Endothelial cell of umbilical vein (primary cell): ENCODE data around the gene CTBP1. TPM values are rescaled to one million over a fixed set of nuclear protein-coding genes. Genes with fewer than 3 reads are reported as not detected.

Source experiments
- BruUV-seq: library from RNA; stranded (reverse); fragments of 400-500 nt; replicated peaks from 2 replicates; lab custom pipeline; 2021; lab: Mats Ljungman, UMichigan
- CTCF ChIA-PET: fragments of 300-600, 350-600 bp; sonication (Branson Sonifier 250); formaldehyde crosslinking; loops from one replicate; lab custom pipeline; 2021; ENCODE audit warnings: antibody characterized with exemption, inconsistent platforms; lab: Charles Lee
- POLR2A ChIA-PET: fragments of 300-600, 350-600 bp; sonication (Branson Sonifier 250); formaldehyde crosslinking; loops from one replicate; lab custom pipeline; 2021; ENCODE audit warnings: antibody characterized with exemption, inconsistent platforms; lab: Charles Lee
- DNase-seq: peaks from one replicate; pipeline ENCODE4 v3.0.0-alpha.2; 2011; ENCODE audit warnings: low read depth, low spot score
- FAIRE-seq: peaks from 2 replicates; lab custom pipeline; 2011; peaks lifted over from hg19 to GRCh38; lab: Jason Lieb, UNC
- H2AFZ ChIP-seq: 2 replicates; pipeline ENCODE4 v1.6.0; 2012; ENCODE audit warnings: low read depth, low read length, control low read depth, inconsistent platforms
- H3K27ac ChIP-seq: 2 replicates; pipeline ENCODE4 v1.5.1; 2011; ENCODE audit warnings: low read depth, mild to moderate bottlenecking, control low read depth, low read length, moderate library complexity; ENCODE audit not compliant: insufficient read depth
- H3K27me3 ChIP-seq, 2 experiments: 2 replicates each; pipeline versions ENCODE4 v1.6.0 to v1.6.1; 2011; ENCODE audit warnings: low read length in 2 of 2, mixed read lengths in 1 of 2; ENCODE audit not compliant: control insufficient read depth in 2 of 2, insufficient read depth in 2 of 2
- H3K36me3 ChIP-seq, 2 experiments: 2 replicates in 1 of 2; 3 replicates in 1 of 2; pipeline ENCODE4 v1.5.1; 2011; ENCODE audit warnings: low read length in 2 of 2, mild to moderate bottlenecking in 1 of 2, moderate library complexity in 1 of 2; ENCODE audit not compliant: control insufficient read depth in 2 of 2, insufficient read depth in 2 of 2; ENCODE audit errors: extremely low read depth in 1 of 2
- H3K4me1 ChIP-seq: 3 replicates; pipeline ENCODE4 v1.5.1; 2011; ENCODE audit warnings: mild to moderate bottlenecking, low read length; ENCODE audit not compliant: control insufficient read depth, insufficient read depth; ENCODE audit errors: extremely low read depth
- H3K4me2 ChIP-seq: 2 replicates; pipeline ENCODE4 v1.6.1; 2011; ENCODE audit warnings: low read length, control low read depth, mixed read lengths; ENCODE audit not compliant: insufficient read depth
- H3K4me3 ChIP-seq, 3 experiments: fragments of 200-600 bp in 1 of 3; sonication (generic), shearing (Covaris generic) in 1 of 3; replicated peaks in 1 of 3; 2 replicates each; pipeline ENCODE4 v1.5.1; 2011 to 2016; ENCODE audit warnings: control low read depth in 3 of 3, low read length in 3 of 3, mild to moderate bottlenecking in 2 of 3, inconsistent platforms in 1 of 3, low read depth in 1 of 3, moderate library complexity in 1 of 3; ENCODE audit not compliant: insufficient read depth in 1 of 3
- H3K79me2 ChIP-seq: 2 replicates; pipeline ENCODE4 v1.6.0; 2012; ENCODE audit warnings: low read length, inconsistent platforms; ENCODE audit not compliant: control insufficient read depth, insufficient read depth
- H3K9ac ChIP-seq: replicated peaks from 2 replicates; pipeline ENCODE3; 2011; ENCODE audit warnings: low read length, control low read depth; ENCODE audit not compliant: insufficient read depth; ENCODE audit errors: extremely low read depth
- H3K9me1 ChIP-seq: replicated peaks from 3 replicates; pipeline ENCODE4 v1.6.0; 2011; ENCODE audit warnings: mild to moderate bottlenecking, low read length; ENCODE audit not compliant: control insufficient read depth, insufficient read depth; ENCODE audit errors: extremely low read depth
- H3K9me3 ChIP-seq: replicated peaks from 2 replicates; pipeline ENCODE4 v1.5.1; 2012; ENCODE audit warnings: low read length, inconsistent platforms; ENCODE audit not compliant: control insufficient read depth, insufficient read depth
- H4K20me1 ChIP-seq: replicated peaks from 2 replicates; pipeline ENCODE3; 2011; ENCODE audit warnings: mild to moderate bottlenecking, low read length; ENCODE audit not compliant: control insufficient read depth, insufficient read depth; ENCODE audit errors: extremely low read depth
- CTCF ChIP-seq, 2 donors: IDR thresholded peaks; 1 replicate in 1 of 2; 2 replicates in 1 of 2; pipeline ENCODE4 v1.5.1; 2011; ENCODE audit warnings: low read length in 2 of 2, mild to moderate bottlenecking in 2 of 2, moderate library complexity in 2 of 2, control low read depth in 1 of 2, inconsistent platforms in 1 of 2, low read depth in 1 of 2; ENCODE audit not compliant: insufficient read depth in 1 of 2; ENCODE audit errors: extremely low read depth in 1 of 2
- EZH2 ChIP-seq: IDR thresholded peaks from 2 replicates; pipeline ENCODE4 v1.6.1; 2012; ENCODE audit warnings: borderline replicate concordance, low read depth, mild to moderate bottlenecking, moderate library complexity, low read length, inconsistent platforms; ENCODE audit not compliant: severe bottlenecking
- FOS ChIP-seq: IDR thresholded peaks from 2 replicates; pipeline ENCODE4 v1.6.1; 2011; ENCODE audit warnings: mild to moderate bottlenecking, low read length, moderate library complexity, borderline replicate concordance; ENCODE audit not compliant: insufficient read depth
- GATA2 ChIP-seq: IDR thresholded peaks from 2 replicates; pipeline ENCODE4 v1.7.0; 2011; ENCODE audit warnings: low read depth, mild to moderate bottlenecking, moderate library complexity, mixed read lengths, low read length; ENCODE audit not compliant: insufficient read length, insufficient read depth
- JUN ChIP-seq: IDR thresholded peaks from 2 replicates; pipeline ENCODE4 v1.6.1; 2011; ENCODE audit warnings: borderline replicate concordance, low read depth; ENCODE audit not compliant: insufficient read length, insufficient read depth
- MYC ChIP-seq: IDR thresholded peaks from one replicate; pipeline ENCODE4 v1.6.1; 2011; ENCODE audit warnings: mild to moderate bottlenecking, low read depth, low read length
- POLR2A ChIP-seq: IDR thresholded peaks from 2 replicates; pipeline ENCODE4 v1.6.1; 2012; ENCODE audit warnings: low read depth, mild to moderate bottlenecking, control low read depth, low read length
- POLR2AphosphoS5 ChIP-seq: IDR thresholded peaks from 2 replicates; pipeline ENCODE4 v1.6.1; 2012; ENCODE audit warnings: low read depth, mild to moderate bottlenecking, control low read depth, low read length, moderate library complexity; ENCODE audit not compliant: insufficient read depth
- dilution Hi-C: fragments of 300-500 bp; cut with MboI; formaldehyde crosslinking; loops from one replicate; pipeline ENCODE4 v1.15.0; 2019; ENCODE audit warnings: low sequenced_read_pairs; ENCODE audit not compliant: extremely low pct_ligation_motif_present
- intact Hi-C: fragments of 100-400 bp; cut with micrococcal nuclease; formaldehyde crosslinking; loops from one replicate; pipeline ENCODE4 v1.10.0; 2022
- polyA plus RNA-seq, 4 experiments: library from polyadenylated mRNA; depleted of rRNA in 3 of 4; stranded (reverse) in 3 of 4; unstranded in 1 of 4; fragments of >200 nt; gene quantifications; 2 replicates each; pipeline versions ENCODE4 v1.2.1 to v1.2.3, GENCODE V29; 2011 to 2012; ENCODE audit warnings: missing spikeins in 1 of 4
- total RNA-seq: library from RNA; stranded (reverse); gene quantifications from 2 replicates; pipeline ENCODE4 v1.2.3, GENCODE V29; 2021
- TF ChIP-seq, protein P1 (sequence below): IDR thresholded peaks from 2 replicates; pipeline ENCODE4 v1.6.1; 2011; ENCODE audit not compliant: insufficient read depth, insufficient read length

Gene CTBP1
- total and polyA plus RNA-seq, 2 donors (not counting 3 experiments of a cell fraction or from before 2014, with no cell fraction given), result 165 to 167 TPM

GRCh38 chr4:1279253-1279652, 30.3 kb upstream of the CTBP1 start:
- H3K9me1 ChIP-seq, result no peaks in the 10 kb centered on the region
- no peaks in the 10 kb centered on the region for H3K4me1 ChIP-seq
- no peak overlapping the region for H2AFZ ChIP-seq
- no peaks in the 10 kb centered on the region for H3K36me3 ChIP-seq
- H3K79me2 ChIP-seq, result no peaks in the 10 kb centered on the region
- DNase-seq (no peak), FAIRE-seq (no peak)
- H3K9ac ChIP-seq, result no peak overlapping the region
- no peaks in the 10 kb centered on the region for H3K9me3 ChIP-seq
- dilution Hi-C loops, result no loop called here
- H3K27me3 ChIP-seq, result no peaks in the 10 kb centered on the region
- no TSS peak for BruUV-seq
- H3K4me2 ChIP-seq, result no peak overlapping the region
- H3K4me3 ChIP-seq, result no peak overlapping the region
- intact Hi-C loops, result no loop called here
- ChIA-PET POLR2A (no interaction called here), CTCF (interaction anchor here (0.5 kb wide), 1 partner anchor 66 kb away, joined by 3 read pairs; no protein-coding TSS in a partner anchor)
- TF ChIP-seq CTCF (IDR thresholded peaks at IDR 0.05; ENCODE audit: extremely low read depth in 1 of 2, insufficient read depth in 1 of 2, low read depth in 1 of 2, low read length in 2 of 2) (no peak), POLR2A (no peak), EZH2 (no peak), GATA2 (no peak), FOS (no peak), POLR2AphosphoS5 (no peak), JUN (no peak), MYC (no peak)
- TF ChIP-seq, protein P1, sequence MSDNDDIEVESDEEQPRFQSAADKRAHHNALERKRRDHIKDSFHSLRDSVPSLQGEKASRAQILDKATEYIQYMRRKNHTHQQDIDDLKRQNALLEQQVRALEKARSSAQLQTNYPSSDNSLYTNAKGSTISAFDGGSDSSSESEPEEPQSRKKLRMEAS, result no peak
- H4K20me1 ChIP-seq, result no peaks in the 10 kb centered on the region
- H3K27ac ChIP-seq, result no peak overlapping the region
